OCI-LY3 (cell line): ENCODE measurements around the gene MOB4.
"Not testable (repeated sequence)": the region's sequence is repeated elsewhere in the genome, so short reads cannot be mapped to it uniquely, and the experiment has no call there.

Source experiments
- H2AFZ ChIP-seq: fragments of 200-600, 300-600 bp; shearing (Covaris generic); 2 replicates; pipeline ENCODE4 v1.6.0; 2014; ENCODE audit warnings: antibody characterized with exemption, low read depth, low read length
- H3K27ac ChIP-seq: fragments of 200-600, 300-600 bp; sonication (generic); 2 replicates; pipeline ENCODE4 v1.5.1; 2014; ENCODE audit warnings: mild to moderate bottlenecking, low read length, moderate library complexity, mixed read lengths
- H3K27me3 ChIP-seq: fragments of 200-600, 300-600 bp; sonication (generic); 2 replicates; pipeline ENCODE4 v1.6.1; 2014; ENCODE audit warnings: low read depth, low read length, mixed read lengths
- H3K36me3 ChIP-seq: fragments of 200-600, 300-600 bp; sonication (generic); replicated peaks from 2 replicates; pipeline ENCODE3; 2014; ENCODE audit warnings: low read depth, low read length, mixed read lengths
- H3K4me1 ChIP-seq: fragments of 300-600, 200-600 bp; sonication (generic); 2 replicates; pipeline ENCODE4 v1.6.1; 2014; ENCODE audit warnings: low read length, mixed read lengths
- H3K4me2 ChIP-seq: fragments of 200-600, 300-600 bp; sonication (generic); 2 replicates; pipeline ENCODE4 v1.6.1; 2014; ENCODE audit warnings: low read length, mixed read lengths
- H3K4me3 ChIP-seq: fragments of 300-600, 200-600 bp; sonication (generic); 2 replicates; pipeline ENCODE4 v1.5.1; 2014; ENCODE audit warnings: antibody characterized with exemption, mild to moderate bottlenecking, low read length, moderate library complexity
- H3K79me2 ChIP-seq: fragments of 300-600, 200-600 bp; shearing (Covaris generic); 2 replicates; pipeline ENCODE4 v1.6.1; 2014; ENCODE audit warnings: mild to moderate bottlenecking, low read length, mixed read lengths
- H3K9ac ChIP-seq: fragments of 300-600, 200-600 bp; shearing (Covaris generic); 2 replicates; pipeline ENCODE4 v1.6.0; 2014; ENCODE audit warnings: mild to moderate bottlenecking, low read length, moderate library complexity
- H3K9me3 ChIP-seq: fragments of 200-600, 300-600 bp; shearing (Covaris generic); 2 replicates; pipeline ENCODE4 v1.6.1; 2014; ENCODE audit warnings: low read length, mixed read lengths; ENCODE audit not compliant: insufficient read depth
- H4K20me1 ChIP-seq: fragments of 200-600, 300-600 bp; sonication (generic); 2 replicates; pipeline ENCODE4 v1.6.1; 2016; ENCODE audit warnings: low read length, mixed read lengths; ENCODE audit not compliant: insufficient read depth
- CTCF ChIP-seq: fragments of 200-600, 300-600 bp; sonication (generic); IDR thresholded peaks from 2 replicates; pipeline ENCODE4 v1.5.1; 2014; ENCODE audit warnings: antibody characterized with exemption, low read length, low read depth
- EZH2phosphoT487 ChIP-seq: fragments of 200-600 bp; shearing (Covaris generic); IDR thresholded peaks from 2 replicates; pipeline ENCODE4 v1.6.1; 2018; ENCODE audit warnings: antibody characterized with exemption, mixed run types, low read depth

The MOB4 gene

DNA sequence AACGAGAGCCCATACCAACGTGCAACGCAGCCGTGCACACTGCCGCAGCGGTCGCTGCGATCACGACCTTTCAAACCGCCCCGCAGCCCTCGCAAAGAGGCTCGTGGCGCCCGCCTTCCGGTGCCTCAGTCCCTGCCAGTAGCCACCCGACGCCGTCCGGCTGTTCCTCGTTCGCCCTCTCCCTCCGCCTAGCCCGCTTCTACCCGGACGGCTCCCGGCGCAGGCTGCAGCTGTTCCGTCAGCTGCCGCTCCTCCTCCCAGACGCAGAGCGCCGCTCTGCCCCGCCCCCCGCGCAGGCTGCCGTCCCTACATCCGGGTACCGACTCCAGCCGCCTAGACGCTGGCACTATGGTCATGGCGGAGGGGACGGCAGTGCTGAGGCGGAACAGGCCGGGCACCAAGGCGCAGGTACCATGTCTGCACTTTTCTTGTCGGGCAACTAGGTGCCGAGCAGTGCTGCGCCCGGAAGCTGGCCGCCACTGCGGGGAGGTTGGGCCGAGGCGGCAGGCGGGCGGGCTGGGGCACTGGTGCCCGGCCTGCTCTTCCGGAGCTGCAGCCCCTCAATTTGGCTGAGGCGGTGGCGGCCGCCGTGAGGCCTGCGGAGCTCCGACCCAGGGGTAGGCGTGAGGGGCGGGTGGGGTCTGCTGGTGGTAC, at the start of gene MOB4:
Gene MOB4, plus strand, starts transcription at position 328 of the 654 bp plus-strand sequence. Its CDS starts 21 bp downstream, at position 349.
- no peak for TF ChIP-seq EZH2phosphoT487
- TF ChIP-seq CTCF = no peak
- peak within 1 kb of the TSS; percentile 77 for H3K4me3 ChIP-seq
- H3K79me2 ChIP-seq = peaks cover 61% of the 10 kb centered on the region
- peaks cover 2% of the 10 kb centered on the region for H3K36me3 ChIP-seq
- peak within 1 kb of the TSS; percentile 85 for H3K9ac ChIP-seq
- peaks cover 21% of the 10 kb centered on the region for H4K20me1 ChIP-seq
- H3K4me1 ChIP-seq = peaks cover 15% of the 10 kb centered on the region
- no peaks in the 10 kb centered on the region for H3K9me3 ChIP-seq
- no peaks in the 10 kb centered on the region for H3K27me3 ChIP-seq
- peak within 1 kb of the TSS; percentile 94 for H2AFZ ChIP-seq
- H3K4me2 ChIP-seq = peak within 1 kb of the TSS; percentile 81
- H3K27ac ChIP-seq = peak within 1 kb of the TSS; percentile 61

DNA sequence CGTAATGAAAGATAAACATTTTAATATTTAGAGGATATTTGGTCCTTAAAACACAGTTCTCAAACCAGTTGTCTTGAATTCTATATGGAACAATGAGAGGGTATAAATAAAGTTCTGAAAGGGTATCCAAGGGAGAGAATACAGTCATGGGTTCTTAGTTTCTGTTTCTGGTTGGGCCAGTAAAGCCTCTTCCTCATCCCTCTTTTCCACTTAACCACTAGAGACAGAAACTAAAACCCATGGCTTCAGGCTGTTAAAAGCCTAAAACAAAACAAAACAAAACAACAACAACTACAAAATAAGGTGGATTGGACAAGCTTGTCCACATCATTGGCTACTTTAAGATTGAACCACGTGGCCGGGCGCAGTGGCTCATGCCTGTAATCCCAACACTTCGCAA, 43.7 kb upstream of the MOB4 start:
- no peak overlapping the region for H2AFZ ChIP-seq
- no peak overlapping the region for H3K27ac ChIP-seq
- no peak overlapping the region for H3K4me3 ChIP-seq
- TF ChIP-seq EZH2phosphoT487 (no peak), CTCF (no peak)
- H3K79me2 ChIP-seq = no peaks in the 10 kb centered on the region
- peaks cover 3% of the 10 kb centered on the region; the same call in 1 of the 2 replicates for H3K4me1 ChIP-seq
- H3K9me3 ChIP-seq = no peaks in the 10 kb centered on the region
- no peaks in the 10 kb centered on the region for H4K20me1 ChIP-seq
- H3K27me3 ChIP-seq = no peaks in the 10 kb centered on the region
- peaks cover 22% of the 10 kb centered on the region for H3K36me3 ChIP-seq
- no peak overlapping the region for H3K9ac ChIP-seq
- H3K4me2 ChIP-seq = no peak overlapping the region

- Histone ChIP-seq H3K79me2 (no peaks in the 10 kb centered on the region), H3K36me3 (peaks cover 18% of the 10 kb centered on the region), H3K9ac (no peak overlapping the region), H3K9me3 (no peaks in the 10 kb centered on the region), H3K27me3 (no peaks in the 10 kb centered on the region), H3K4me1 (peaks cover 3% of the 10 kb centered on the region; the same call in 1 of the 2 replicates), H3K4me2 (no peak overlapping the region), H3K4me3 (no peak overlapping the region), H4K20me1 (no peaks in the 10 kb centered on the region), H3K27ac (no peak overlapping the region), H2AFZ (no peak overlapping the region)
- no peak for TF ChIP-seq CTCF
Observed at GRCh38 chr2:197477797-197478196, 38.1 kb upstream of the MOB4 start.

DNA sequence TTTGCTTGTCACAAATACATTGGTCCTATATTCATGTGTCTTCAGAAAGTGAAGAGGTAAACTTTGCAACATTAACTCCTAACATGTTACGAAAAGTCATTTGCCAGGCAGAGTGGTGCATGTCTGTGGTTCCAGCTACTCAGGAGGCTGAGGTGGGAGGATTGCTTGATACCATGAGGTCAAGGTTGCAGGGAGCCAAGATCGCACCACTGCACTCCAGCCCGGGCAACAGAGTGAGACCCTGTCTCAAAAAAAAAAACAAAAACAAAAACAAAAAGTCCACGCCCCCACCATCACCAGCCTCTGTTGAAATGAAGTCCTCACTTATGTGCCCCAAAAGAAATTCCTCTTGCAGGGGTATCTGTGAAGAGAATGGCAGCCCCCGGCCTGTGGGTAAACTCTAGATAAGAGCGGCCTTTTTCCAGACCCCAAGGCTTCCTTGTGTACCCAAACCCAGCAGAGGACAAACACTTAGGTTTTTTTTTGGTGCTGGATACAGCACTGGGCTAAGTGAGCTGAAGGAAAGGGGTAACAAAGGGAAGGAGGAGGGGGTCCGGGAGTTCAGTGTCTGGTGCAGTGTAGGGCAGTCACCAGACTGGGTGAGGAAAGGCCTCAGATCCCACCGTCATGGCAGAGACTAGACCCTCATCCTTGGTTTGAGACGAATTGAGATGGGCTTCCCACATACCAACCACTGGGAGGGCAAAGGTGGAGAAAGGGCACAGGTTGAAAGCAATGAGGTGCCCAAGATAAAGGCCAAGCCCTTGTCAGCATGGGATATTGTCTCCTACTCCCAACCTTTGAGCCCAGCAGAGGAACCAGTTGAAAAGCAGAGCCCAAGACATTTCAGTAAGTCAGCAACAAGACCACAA, 35.5 kb upstream of the MOB4 start:
- H2AFZ ChIP-seq = no peak overlapping the region
- no peak overlapping the region for H3K27ac ChIP-seq
- H3K79me2 ChIP-seq = no peaks in the 10 kb centered on the region
- TF ChIP-seq CTCF = no peak
- TF ChIP-seq EZH2phosphoT487 = no peak
- H3K4me3 ChIP-seq = no peak overlapping the region
- peaks cover 28% of the 10 kb centered on the region for H3K36me3 ChIP-seq
- no peak overlapping the region for H3K9ac ChIP-seq
- no peaks in the 10 kb centered on the region for H3K9me3 ChIP-seq
- H3K27me3 ChIP-seq = no peaks in the 10 kb centered on the region
- no peak overlapping the region for H3K4me2 ChIP-seq
- peaks cover 3% of the 10 kb centered on the region; the same call in 1 of the 2 replicates for H3K4me1 ChIP-seq
- H4K20me1 ChIP-seq = no peaks in the 10 kb centered on the region

DNA sequence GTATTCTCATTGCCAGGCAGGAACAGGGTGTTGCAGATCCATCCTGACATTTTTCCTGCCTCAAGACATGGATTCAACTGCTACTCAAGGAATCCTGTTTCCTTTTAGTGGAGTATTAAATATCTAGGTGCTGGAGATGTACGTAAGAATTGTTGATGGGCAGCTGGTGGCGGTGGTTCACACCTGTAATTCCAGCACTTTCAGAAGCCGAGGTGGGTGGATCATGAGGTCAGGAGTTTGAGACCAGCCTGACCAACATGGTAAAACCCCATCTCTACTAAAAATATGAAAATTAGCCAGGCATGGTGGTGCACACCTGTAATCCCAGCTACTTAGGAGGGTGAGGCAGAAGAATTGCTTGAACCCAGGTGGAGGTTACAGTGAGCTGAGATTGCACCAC, 31.6 kb upstream of the MOB4 start:
- not testable (repeated sequence) for H3K4me1 ChIP-seq, H3K9me3 ChIP-seq, H3K9ac ChIP-seq, H4K20me1 ChIP-seq, H3K4me3 ChIP-seq, H3K27me3 ChIP-seq, H3K27ac ChIP-seq, H2AFZ ChIP-seq, H3K4me2 ChIP-seq, H3K79me2 ChIP-seq
- peaks cover 56% of the 10 kb centered on the region for H3K36me3 ChIP-seq
